HG03342 (cell line): ENCODE data around the gene SLC25A25.

Source experiments
- ATAC-seq: cut with Tn5 transposase; IDR thresholded peaks from one replicate; pipeline ENCODE4 v1.9.1; 2021; ENCODE audit warnings: mild to moderate bottlenecking, moderate library complexity; ENCODE audit not compliant: unreplicated experiment

Gene SLC25A25

GRCh38 chr9:128096616-128097536, 28.8 kb downstream of the SLC25A25 start:
- ATAC-seq = no peak

DNA sequence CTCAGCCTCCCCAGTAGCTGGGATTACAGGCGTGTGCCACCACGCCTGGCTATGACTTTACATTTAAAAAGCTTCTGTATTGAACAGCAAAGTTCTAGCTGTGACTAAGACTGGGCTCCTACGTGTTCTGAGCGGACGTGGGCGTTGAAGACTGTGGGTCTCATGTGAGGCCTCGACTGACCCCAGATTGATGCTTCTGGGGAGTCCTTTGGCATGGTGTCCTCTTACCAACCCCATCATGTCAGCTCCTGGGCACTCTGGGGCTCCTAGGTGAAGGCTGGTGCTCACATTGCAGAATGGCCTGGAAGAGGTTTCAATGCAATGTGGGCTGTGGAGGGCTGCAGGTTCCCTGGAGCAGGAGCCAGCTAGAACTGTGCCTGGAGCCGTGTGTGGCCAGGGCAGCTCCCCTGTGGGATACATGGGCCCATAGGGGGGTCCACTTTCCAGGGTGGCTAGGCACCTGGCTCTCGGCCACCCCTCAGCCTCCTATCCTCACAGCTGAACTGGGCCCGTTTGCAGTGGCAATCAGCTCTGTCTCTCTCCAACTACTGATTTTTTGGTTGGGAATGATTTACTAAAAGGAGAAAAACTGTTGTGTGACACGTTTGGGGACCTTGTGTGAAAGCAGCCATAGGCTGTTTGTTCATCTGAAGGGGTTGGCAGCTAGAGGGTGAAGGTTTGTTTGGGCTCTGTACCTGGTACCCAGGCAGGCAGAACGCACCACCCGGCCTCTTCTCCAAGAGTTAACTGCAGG, 29.7 kb downstream of the SLC25A25 start:
- ATAC-seq = no peak

DNA sequence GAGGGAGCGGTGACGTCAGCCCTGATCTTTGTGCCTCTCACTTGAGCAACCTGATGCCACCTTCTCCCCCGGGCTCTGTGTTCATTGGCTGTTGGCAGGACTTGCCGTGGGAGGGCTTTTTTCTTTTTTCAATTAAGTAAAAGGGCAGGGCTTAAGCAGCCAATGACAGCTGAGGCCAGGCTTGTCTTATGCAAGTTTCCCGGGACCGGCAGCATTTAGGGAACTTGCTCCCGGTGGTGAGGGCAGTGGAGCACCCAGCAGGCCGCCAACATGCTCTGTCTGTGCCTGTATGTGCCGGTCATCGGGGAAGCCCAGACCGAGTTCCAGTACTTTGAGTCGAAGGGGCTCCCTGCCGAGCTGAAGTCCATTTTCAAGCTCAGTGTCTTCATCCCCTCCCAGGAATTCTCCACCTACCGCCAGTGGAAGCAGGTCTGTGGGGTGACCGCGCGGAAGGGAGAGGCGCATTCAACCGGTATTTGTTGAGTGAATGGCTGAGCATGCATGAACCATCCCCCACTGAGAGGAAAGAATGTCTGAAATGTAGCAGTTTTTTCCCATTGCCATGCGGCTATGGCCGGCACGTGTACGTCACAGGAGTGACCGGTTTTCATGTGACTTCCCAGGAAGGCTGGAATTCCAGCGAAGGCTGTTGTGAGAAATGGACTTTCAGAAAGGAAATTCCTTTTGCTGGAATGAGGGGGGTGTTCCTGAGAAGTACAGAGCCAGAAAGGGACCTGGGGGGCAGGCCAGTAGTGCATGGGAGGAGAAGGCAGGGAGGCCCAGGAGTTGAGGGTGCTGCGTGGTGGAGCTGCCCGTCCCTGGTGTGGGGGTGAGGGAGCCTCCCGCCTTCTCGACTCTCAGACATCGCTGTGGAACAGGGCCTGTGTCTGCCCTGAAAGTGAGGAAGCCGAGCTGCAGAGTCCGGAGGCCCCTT, 30.5 kb downstream of the SLC25A25 start:
- ATAC-seq = no peak

GRCh38 chr9:128099231-128099931, 31.3 kb downstream of the SLC25A25 start:
- no peak for ATAC-seq

GRCh38 chr9:128099932-128100491, 32.0 kb downstream of the SLC25A25 start:
- ATAC-seq = no peak

DNA sequence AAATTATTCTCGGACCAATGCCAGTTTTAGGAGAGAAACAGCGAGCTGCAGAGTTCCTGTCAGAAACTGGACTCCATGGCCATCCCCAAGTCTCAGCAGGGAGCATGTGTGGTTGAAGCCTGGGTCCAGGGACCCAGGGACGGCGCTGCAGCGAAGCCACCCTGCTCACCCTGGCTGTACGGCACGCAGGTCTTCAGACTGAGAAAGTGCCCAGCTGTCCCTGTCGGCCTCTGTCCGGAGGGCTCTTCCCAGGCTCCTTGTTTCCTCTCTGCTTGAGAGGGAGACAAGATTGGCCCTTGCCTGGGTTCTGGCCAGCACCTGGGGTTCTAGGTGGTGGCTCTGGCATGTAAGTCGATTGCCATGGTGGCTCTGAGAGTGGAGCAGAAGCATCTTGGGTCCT, 32.5 kb downstream of the SLC25A25 start:
- ATAC-seq = no peak

DNA sequence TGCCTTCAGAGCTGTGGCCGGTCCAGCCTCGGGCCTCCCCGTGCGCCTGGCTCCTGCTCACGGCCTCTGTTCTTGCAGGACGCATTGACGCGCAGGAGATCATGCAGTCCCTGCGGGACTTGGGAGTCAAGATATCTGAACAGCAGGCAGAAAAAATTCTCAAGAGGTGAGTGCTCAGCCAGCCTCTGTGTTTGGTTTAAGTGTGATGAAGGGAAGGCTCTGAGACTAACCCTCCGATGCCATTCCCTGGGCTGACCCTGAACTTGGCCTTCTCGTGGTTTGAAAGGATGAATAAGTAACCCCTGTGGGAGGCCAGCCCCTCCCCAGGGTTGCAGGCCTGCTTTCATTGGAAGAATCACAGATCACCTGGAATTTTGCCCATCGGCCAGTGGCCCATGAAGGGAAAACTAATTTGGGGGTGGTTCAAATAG, 33.2 kb downstream of the SLC25A25 start:
- no peak for ATAC-seq

GRCh38 chr9:128101690-128102089, 33.7 kb downstream of the SLC25A25 start:
- no peak for ATAC-seq

DNA sequence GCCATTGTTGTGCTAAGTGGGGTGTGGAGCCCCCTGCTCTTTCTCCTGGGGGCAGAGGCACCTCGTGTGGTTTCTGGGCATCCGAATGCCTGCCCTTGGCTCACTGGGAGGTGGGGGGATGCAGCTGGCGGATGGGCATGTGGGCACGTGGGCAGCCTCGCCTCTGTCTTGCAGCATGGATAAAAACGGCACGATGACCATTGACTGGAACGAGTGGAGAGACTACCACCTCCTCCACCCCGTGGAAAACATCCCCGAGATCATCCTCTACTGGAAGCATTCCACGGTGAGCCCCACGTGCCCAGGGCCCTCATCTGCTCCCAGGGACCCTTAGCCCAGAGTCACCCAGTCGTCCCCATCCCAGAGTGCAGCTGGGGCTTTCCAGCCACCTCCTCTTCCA, 34.2 kb downstream of the SLC25A25 start:
- no peak for ATAC-seq

GRCh38 chr9:128102861-128103588, 35.0 kb downstream of the SLC25A25 start:
- no peak for ATAC-seq

DNA sequence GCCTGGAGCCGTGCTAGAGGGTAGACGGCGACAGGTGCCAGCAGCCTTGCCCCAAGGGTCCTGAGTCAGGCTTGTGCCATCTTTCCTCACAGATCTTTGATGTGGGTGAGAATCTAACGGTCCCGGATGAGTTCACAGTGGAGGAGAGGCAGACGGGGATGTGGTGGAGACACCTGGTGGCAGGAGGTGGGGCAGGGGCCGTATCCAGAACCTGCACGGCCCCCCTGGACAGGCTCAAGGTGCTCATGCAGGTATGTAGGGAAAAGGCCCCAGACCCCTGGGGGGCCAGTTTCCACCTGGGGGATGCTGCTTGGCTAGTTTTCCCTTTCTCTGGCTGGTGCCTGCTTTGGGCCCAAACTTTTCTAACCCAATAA, 35.5 kb downstream of the SLC25A25 start:
- no peak for ATAC-seq

DNA sequence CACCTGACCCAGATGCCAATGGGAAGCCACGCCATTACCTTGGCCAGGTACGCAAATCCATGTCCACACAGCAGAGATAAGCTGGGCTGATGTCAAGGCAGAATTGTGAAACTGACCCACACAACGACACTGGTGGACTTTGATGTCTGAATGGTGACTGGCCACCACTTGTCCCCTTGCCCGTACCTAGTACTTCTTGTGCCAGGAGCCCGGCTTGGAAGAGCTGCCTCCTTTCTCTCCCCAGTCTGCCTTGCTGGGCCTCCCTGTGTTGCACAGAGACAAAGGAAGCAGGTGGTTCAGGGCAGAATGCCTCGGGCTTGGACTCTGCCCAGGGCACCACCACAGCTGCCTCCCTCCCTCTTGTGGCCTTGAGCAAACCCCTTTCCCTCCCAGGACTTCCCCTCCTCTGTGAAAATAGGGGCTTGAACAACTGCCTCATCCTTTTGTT, 36.2 kb downstream of the SLC25A25 start:
- ATAC-seq = no peak

DNA sequence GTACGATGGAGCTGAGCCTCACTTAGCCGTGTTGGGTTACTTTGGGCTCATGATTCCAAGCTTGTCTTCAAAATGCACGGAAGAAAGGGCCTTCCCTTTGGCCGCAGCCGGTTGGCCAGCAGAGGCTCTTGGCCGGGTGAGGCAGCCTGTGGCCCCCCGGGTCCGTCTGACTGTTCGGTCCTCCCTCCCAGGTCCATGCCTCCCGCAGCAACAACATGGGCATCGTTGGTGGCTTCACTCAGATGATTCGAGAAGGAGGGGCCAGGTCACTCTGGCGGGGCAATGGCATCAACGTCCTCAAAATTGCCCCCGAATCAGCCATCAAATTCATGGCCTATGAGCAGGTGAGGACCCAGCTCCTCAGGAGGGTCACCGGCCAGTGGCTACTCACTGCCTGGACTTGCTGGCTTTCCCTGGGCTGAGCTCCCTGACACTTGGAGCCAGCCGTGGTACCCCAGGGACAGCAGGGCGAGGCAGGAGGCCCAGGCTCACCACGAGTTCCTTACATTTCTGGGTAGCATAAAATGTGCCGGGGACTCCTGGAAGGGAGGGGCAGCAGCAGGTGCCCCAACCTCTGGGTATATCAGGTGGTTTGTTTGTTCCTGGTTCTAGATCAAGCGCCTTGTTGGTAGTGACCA, 37.6 kb downstream of the SLC25A25 start:
- no peak for ATAC-seq

DNA sequence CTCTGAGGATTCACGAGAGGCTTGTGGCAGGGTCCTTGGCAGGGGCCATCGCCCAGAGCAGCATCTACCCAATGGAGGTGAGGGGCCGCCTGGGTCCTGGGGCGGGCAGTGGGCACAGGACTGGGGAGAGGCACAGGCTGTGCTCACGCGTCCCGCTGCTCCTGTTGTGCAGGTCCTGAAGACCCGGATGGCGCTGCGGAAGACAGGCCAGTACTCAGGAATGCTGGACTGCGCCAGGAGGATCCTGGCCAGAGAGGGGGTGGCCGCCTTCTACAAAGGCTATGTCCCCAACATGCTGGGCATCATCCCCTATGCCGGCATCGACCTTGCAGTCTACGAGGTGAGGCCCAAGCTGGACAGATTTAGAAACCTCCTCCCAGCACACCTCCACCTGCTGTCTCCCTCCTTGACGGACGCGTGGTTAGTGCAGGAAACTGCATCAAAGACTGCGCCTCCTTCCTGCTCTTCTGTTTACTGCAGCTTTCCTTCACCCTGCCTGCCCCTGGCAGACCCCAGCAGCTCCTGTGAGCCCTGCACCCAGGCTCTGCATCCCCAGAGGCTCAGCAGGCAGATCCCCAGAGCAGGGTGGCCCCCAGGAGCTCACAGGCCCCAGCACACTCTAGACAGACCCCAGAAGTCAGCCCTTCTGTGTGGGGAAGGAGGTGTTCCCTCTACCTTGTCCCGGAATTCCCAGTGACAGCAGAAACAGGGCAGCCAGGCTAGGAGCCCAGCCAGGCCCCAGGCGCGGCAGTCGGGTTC, 38.3 kb downstream of the SLC25A25 start:
- no peak for ATAC-seq

GRCh38 chr9:128106940-128107467, 39.0 kb downstream of the SLC25A25 start:
- no peak for ATAC-seq

GRCh38 chr9:128107468-128108268, 39.6 kb downstream of the SLC25A25 start:
- ATAC-seq = no peak
